Left lobe of liver (tissue), 2 donors: ENCODE results near the gene METAP1. TPM values are rescaled to one million over a fixed set of nuclear protein-coding genes. Genes with fewer than 3 reads are reported as not detected.
"Not testable (repeated sequence)": the region's sequence is repeated elsewhere in the genome, so short reads cannot be mapped to it uniquely, and the experiment has no call there.

Experiments
- ATAC-seq: fragments of 200-7000 bp; cut with Tn5 transposase; one replicate; pipeline ENCODE4 v1.9.1; 2020; ENCODE audit warnings: mild to moderate bottlenecking, moderate library complexity
- DNase-seq: peaks from one replicate; pipeline ENCODE4 v3.0.0-alpha.2; 2020; ENCODE audit warnings: low spot score
- total RNA-seq: library from RNA; stranded (reverse); gene quantifications from one replicate; pipeline ENCODE4 v1.2.1, GENCODE V29; 2021
- donor health status: DM: no; HTN: no; CAD: no; lungs with moderate emphysema.
- donor health status: DM: no; HTN: yes; CAD: no.

The METAP1 gene
- total RNA-seq, 1 donor from 2014 or later, result 14.6 TPM

- no peak for ATAC-seq
- no peak for DNase-seq
Measured at GRCh38 chr4:98996765-98997068, 1.2 kb downstream of the METAP1 start.

GRCh38 chr4:98997166-98997565, 1.6 kb downstream of the METAP1 start:
- ATAC-seq, result no peak
- DNase-seq, result no peak

- ATAC-seq, result no peak
- DNase-seq, result no peak
Measured at GRCh38 chr4:98998551-98998950, 3.0 kb downstream of the METAP1 start.

GRCh38 chr4:99002279-99002678, 6.8 kb downstream of the METAP1 start:
- DNase-seq (no peak), ATAC-seq (no peak)

GRCh38 chr4:99008051-99008450, 12.5 kb downstream of the METAP1 start:
- ATAC-seq (no peak), DNase-seq (no peak)

- DNase-seq (no peak), ATAC-seq (no peak)
Measured at GRCh38 chr4:99011910-99012309, 16.4 kb downstream of the METAP1 start.

GRCh38 chr4:99013402-99013843, 17.9 kb downstream of the METAP1 start:
- DNase-seq (no peak), ATAC-seq (peak; percentile 59)

- ATAC-seq (no peak), DNase-seq (no peak)
Measured at GRCh38 chr4:99013884-99014523, 18.5 kb downstream of the METAP1 start.

GRCh38 chr4:99021386-99021785, 25.9 kb downstream of the METAP1 start:
- no peak for ATAC-seq
- DNase-seq, result no peak

GRCh38 chr4:99022566-99022965, 27.0 kb downstream of the METAP1 start:
- ATAC-seq (no peak), DNase-seq (no peak)

- not testable (repeated sequence) for DNase-seq, ATAC-seq
Measured at GRCh38 chr4:99023800-99024251, 28.3 kb downstream of the METAP1 start.

GRCh38 chr4:99024481-99025275, 29.2 kb downstream of the METAP1 start:
- ATAC-seq (peak; percentile 53), DNase-seq (no peak)

GRCh38 chr4:99025506-99025905, 30.0 kb downstream of the METAP1 start:
- no peak for DNase-seq

GRCh38 chr4:99027304-99027703, 31.8 kb downstream of the METAP1 start:
- ATAC-seq, result no peak

More at GRCh38 chr4:99025506-99025905, 30.0 kb downstream of the METAP1 start:
- no peak for ATAC-seq

GRCh38 chr4:99028187-99028586, 32.7 kb downstream of the METAP1 start:
- DNase-seq (no peak), ATAC-seq (peak; percentile 94)

More at GRCh38 chr4:99027304-99027703, 31.8 kb downstream of the METAP1 start:
- DNase-seq, result no peak

- ATAC-seq, result no peak
- DNase-seq, result no peak
Measured at GRCh38 chr4:99029018-99029735, 33.7 kb downstream of the METAP1 start.

- no peak for DNase-seq
- ATAC-seq, result no peak
Measured at GRCh38 chr4:99029852-99030251, 34.3 kb downstream of the METAP1 start.

- no peak for ATAC-seq
- no peak for DNase-seq
Measured at GRCh38 chr4:99033956-99034355, 38.4 kb downstream of the METAP1 start.

GRCh38 chr4:99038213-99038612, 42.7 kb downstream of the METAP1 start:
- ATAC-seq, result no peak
- DNase-seq, result no peak

- no peak for DNase-seq
- no peak for ATAC-seq
Measured at GRCh38 chr4:99043346-99043745, 47.8 kb downstream of the METAP1 start.

GRCh38 chr4:99047710-99048109, 52.2 kb downstream of the METAP1 start:
- no peak for ATAC-seq
- no peak for DNase-seq

- no peak for ATAC-seq
Measured at GRCh38 chr4:99052902-99053301, 57.4 kb downstream of the METAP1 start.

More at GRCh38 chr4:99052902-99053301, 57.4 kb downstream of the METAP1 start:
- DNase-seq, result no peak
